Activated T-helper 1 cell treated with anti-CD3 and anti-CD28 coated beads, Interleukin-2, amount 50 U/mL, for 16 hours (primary cell): ENCODE measurements around the gene BMP10.

ENCODE experiments used
- DNase-seq, 2 donors: peaks; one replicate each; pipeline ENCODE4 v3.0.0-alpha.2; 2020; ENCODE audit warnings: low read depth in 1 of 2, low spot score in 1 of 2

The BMP10 gene

DNA sequence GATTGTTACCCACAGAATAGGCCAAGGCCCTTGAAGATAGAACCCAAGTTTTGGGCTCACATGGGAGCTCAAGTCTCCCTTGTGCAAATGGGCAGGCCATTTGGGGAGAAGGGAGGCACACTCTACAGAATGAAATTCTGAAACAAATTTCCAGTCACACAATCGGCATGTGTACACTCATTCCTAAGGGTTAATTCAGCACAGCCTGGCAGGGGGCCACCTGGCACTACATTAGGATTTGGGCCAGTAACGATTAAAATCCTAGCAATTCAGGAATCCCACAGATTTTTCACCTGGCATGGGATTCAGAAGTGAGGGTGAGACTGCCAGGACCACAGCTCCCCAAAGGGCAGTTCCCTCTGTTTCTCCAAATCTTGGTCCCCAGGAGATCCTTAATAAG is 46.4 kb downstream of the BMP10 start:
- no peak for DNase-seq

DNA sequence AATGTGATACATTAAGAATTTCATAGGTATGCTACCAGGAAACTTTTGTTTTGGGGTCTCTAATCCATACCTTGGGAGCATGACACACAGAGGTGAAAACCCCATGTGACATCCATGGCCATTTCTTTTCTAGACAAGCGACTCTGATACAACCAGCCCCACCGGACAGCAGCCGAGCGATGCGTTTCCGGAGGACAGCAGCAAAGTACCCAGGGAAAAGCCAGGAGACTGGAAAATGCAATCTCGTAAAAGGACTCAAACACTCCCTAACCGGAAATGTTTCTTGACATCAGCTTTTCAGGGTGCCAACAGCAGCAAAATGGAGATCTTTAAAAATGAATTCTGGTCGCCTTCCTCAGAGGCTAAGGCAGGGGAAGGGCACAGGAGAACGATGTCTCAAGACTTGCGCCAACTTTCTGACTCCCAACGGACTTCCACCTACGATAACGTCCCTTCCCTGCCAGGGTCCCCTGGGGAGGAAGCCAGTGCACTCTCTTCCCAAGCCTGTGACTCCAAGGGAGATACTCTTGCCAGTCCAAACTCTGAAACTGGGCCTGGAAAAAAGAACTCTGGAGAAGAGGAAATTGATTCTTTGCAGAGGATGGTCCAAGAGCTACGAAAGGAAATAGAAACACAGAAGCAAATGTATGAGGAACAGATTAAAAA is 48.9 kb downstream of the BMP10 start:
- DNase-seq, result no peak

DNA sequence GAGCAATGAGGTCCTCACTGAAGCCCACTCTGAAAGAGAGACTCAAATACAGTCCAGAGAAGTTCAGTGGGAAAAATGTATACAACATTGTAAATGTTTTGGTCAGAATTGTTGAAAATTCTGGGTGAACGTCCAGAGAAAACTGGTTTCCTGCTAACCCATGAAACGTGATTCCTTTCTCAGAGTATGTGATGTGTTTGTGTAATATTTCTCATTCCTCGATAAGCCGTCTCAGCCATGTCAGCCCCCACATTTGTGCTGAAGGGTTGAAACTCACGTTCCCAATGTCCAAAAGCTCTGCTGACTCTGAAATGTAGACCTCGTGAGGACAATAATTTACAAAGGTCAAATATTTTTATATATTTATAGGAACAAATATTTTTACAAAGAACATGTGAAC is 51.6 kb downstream of the BMP10 start:
- no peak for DNase-seq

DNA sequence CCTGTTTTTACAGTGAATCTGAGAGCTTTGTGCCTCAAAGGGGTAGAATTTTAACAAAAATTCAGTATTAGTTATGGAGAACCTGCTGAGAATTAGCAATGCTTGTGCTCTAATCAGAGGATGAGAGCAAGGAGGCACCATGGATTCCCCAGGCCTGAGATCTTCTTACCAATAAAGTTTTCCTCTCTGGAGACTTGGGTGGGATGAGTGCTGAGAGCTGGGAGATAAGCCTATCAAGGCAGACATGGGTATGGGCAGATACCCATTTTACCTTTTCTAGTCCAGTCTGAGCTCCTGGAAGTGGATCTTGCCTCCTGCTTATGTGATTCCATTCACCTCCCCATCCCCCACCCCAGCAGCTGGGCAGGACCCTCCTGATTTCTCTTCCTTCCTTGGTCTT is 53.9 kb downstream of the BMP10 start:
- DNase-seq, result no peak
